Subcutaneous preadipocyte (primary cell): Measurements from ENCODE around the gene FMN2. TPM values are rescaled to one million over a fixed set of nuclear protein-coding genes. Genes with fewer than 3 reads are reported as not detected.

Source experiments
- small RNA-seq: library from RNA; depleted of rRNA; stranded (forward); fragments of <200 nt; gene quantifications from one replicate; pipeline ENCODE3, GENCODE V24; 2012
- total RNA-seq: library from RNA; depleted of rRNA; stranded (reverse); fragments of >200 nt; gene quantifications from 2 replicates; pipeline ENCODE4 v1.2.3, GENCODE V29; 2012

The FMN2 gene
- total RNA-seq: 15.4 and 35.8 TPM in 2 replicates

GRCh38 chr1:240091614-240092300 lies at the start of gene FMN2:
FMN2 (plus strand) TSS chr1:240091883; CDS start chr1:240092110, 227 bp downstream.

Small RNA genes within 50 kb of the gene (small RNA-seq; reads per million reads assigned to genes)
- not detected for gene RF00019
